A549 treated with ZK216348 at 1 μM for 4 hours (cell line): Measurements from ENCODE around the gene HS3ST1. TPM values are rescaled to one million over a fixed set of nuclear protein-coding genes. Genes with fewer than 3 reads are reported as not detected.

Experiments
- total RNA-seq: library from RNA; stranded (reverse); fragments of 200-300 nt; extraction: Qiagen RNA extraction; gene quantifications from 5 replicates; pipeline ENCODE4 v1.2.3, GENCODE V29; 2022; ENCODE audit warnings: low read depth

Gene HS3ST1
- 0.04 to 0.75 TPM (median 0.44 TPM) in 5 replicates for total RNA-seq

DNA sequence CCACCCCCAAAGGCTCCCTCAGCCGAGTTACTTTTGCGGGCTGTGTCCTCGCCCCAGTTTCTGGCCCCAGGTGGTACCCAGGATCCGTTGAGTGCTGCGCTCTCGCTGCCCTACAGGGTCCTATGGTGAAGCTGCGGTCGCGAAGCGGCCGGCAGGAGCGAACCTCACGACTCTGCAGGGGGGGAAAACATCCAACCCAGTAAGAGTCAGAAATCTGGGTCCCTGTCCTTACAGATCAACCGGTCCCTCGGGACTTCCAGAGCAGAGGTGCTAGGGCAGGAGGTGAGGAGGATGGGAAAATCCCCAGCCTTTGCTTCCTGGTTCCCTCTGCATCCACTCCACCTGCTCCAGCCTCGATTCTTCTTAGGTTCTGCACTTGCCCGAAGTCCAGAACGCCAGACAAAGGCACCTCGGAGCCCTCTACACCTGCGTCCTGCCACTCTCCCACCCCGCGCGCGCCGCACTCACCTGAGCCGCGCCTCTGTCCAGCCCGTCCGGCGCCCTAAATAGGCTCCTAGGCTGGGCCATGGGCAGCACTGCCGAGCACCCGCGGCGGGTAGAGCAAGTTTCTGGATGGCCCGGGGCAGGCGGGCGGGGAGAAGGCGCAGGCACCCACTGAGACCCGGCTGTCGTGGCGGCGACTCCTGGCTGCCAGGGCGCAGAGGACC is at the start of gene HS3ST1:
TSS of gene HS3ST1 (minus strand) at position 664 of the 668 bp plus-strand sequence. CDS start 28,889 bp downstream, outside the sequence.

